Right lobe of liver (tissue), 6 donors: ENCODE results near the gene PPP1R9A. TPM values are rescaled to one million over a fixed set of nuclear protein-coding genes. Genes with fewer than 3 reads are reported as not detected.

ENCODE experiments used
- ATAC-seq, 4 donors: fragments of 200-7000 bp; cut with Tn5 transposase; one replicate each; pipeline ENCODE4 v1.9.1; 2020; ENCODE audit warnings: mild to moderate bottlenecking in 4 of 4, moderate library complexity in 4 of 4
- DNase-seq, 3 donors: peaks; one replicate each; pipeline ENCODE4 v3.0.0-alpha.2; 2020
- H3K27ac ChIP-seq, 3 donors: fragments of 200-600 bp; one replicate each; pipeline ENCODE4 v1.8.0; 2022
- H3K27me3 ChIP-seq, 2 donors: fragments of 200-600 bp; one replicate each; pipeline ENCODE4 v1.8.0; 2022
- H3K36me3 ChIP-seq, 4 donors: fragments of 200-600 bp; sonication (generic) in 1 of 4; one replicate each; pipeline versions ENCODE4 v1.5.1 to v1.8.0; 2017 to 2022; ENCODE audit warnings: control low read depth in 1 of 4
- H3K4me1 ChIP-seq, 4 donors: fragments of 200-600 bp; sonication (generic) in 1 of 4; one replicate each; pipeline versions ENCODE4 v1.5.1 to v1.8.0; 2017 to 2022; ENCODE audit warnings: control low read depth in 1 of 4
- H3K4me3 ChIP-seq, 3 donors: fragments of 200-600 bp; one replicate each; pipeline ENCODE4 v1.8.0; 2022
- H3K9me3 ChIP-seq, 4 donors: fragments of 200-600 bp; sonication (generic) in 1 of 4; one replicate each; pipeline versions ENCODE4 v1.5.1 to v1.8.0; 2017 to 2022; ENCODE audit warnings: control low read depth in 1 of 4
- POLR2A ChIP-seq: fragments of 450-650 bp; IDR thresholded peaks from one replicate; pipeline ENCODE4 v1.6.1; 2017; ENCODE audit warnings: antibody characterized with exemption, mild to moderate bottlenecking
- WGBS: methylation state at CpG from one replicate; pipeline ENCODE4 v1.1.6; 2018; ENCODE audit warnings: low coverage, low lambda C conversion rate; ENCODE audit not compliant: insufficient coverage; ENCODE audit errors: missing lambda C conversion rate; 5-methylcytosine and 5-hydroxymethylcytosine counted together
- intact Hi-C, 2 donors: fragments of 100-400 bp; cut with DNase I; formaldehyde crosslinking; loops; one replicate each; pipeline versions ENCODE4 v1.11.2 to v1.14.1; 2022
- total RNA-seq, 6 experiments: library from RNA; depleted of rRNA in 2 of 6; stranded (reverse); fragments of >200 nt in 2 of 6; fragmentation: NEBNext Ultra II Directional in 3 of 6; extraction: Animal tissue kit (Norgen Biotek cat#: 25700) in 3 of 6; gene quantifications; one replicate each; pipeline versions ENCODE4 v1.1.0 to v1.2.4, GENCODE V29; 2016 to 2023
- TF ChIP-seq, protein P1 (sequence below), 4 donors: fragments of 200-600 bp in 3 of 4; fragments of 450-650 bp in 1 of 4; IDR thresholded peaks; one replicate each; pipeline versions ENCODE4 v1.5.1 to v1.8.0; 2016 to 2022; ENCODE audit warnings: antibody characterized with exemption in 4 of 4, mild to moderate bottlenecking in 2 of 4
- donor health status: DM: no; HTN: yes; CAD: no.
- donor health status: DM: no; HTN: no; CAD: no.
- donor health status: DM: no; HTN: no; CAD: no.
- donor health status: DM: no; HTN: yes; CAD: no.
- donor health status: DM: no; HTN: yes; CAD: no.

PPP1R9A gene
- total RNA-seq, 6 experiments from 2014 or later, result 0.49 to 2.0 (median 0.81) TPM

DNA sequence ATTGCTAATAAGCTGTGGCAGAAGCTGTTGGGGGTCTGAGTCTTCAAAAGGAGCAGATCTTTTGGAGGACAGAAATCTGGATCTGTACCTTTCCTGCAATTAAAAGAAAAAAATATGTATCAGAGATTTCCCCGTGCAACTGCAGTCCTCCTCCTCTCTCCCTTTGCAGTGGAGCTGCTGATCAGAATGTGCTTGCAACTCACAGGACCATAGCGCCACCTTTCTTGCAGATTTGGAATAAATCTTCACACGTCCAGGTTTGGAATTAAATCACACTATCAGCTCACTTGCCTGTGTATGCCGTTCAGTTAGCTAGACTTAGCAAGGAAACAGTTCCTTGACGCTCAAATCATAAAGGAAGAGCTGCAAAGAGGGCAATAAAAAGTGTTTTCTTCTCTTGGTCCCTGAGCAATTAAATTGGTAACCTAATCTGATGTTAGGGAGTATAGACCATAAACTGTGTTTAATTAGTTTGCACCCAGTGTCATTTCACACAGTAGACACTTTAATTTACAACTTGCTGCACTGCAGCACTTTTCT lies 339.5 kb downstream of the PPP1R9A start:
- DNase-seq, result peak in 1 of 3 donors; percentile 50

DNA sequence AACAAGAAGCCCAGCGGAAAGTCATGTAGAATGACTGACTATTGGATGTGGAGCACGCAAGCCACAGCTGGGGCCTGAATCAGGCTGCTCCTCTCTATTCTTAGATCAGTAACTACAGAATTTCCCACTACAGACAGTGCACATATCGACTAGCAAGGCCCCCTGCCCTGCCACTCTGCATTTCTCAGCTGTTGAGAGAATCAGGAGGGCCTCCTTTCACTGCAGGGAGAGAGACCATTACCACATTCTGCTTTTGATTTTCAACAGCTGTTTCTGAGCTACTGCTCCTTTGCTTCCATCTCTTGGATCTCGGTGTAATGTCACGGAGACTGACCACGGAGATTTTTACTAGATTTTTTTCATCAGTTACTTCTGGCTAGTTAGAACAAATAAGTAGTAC lies 343.2 kb downstream of the PPP1R9A start:
- no peaks in the 10 kb centered on the region for H3K9me3 ChIP-seq
- no peaks in the 10 kb centered on the region for H3K27me3 ChIP-seq
- no peak for DNase-seq
- intact Hi-C loops, result no loop called here
- H3K4me3 ChIP-seq, result no peak overlapping the region
- H3K36me3 ChIP-seq, result no peaks in the 10 kb centered on the region
- TF ChIP-seq, protein P1, sequence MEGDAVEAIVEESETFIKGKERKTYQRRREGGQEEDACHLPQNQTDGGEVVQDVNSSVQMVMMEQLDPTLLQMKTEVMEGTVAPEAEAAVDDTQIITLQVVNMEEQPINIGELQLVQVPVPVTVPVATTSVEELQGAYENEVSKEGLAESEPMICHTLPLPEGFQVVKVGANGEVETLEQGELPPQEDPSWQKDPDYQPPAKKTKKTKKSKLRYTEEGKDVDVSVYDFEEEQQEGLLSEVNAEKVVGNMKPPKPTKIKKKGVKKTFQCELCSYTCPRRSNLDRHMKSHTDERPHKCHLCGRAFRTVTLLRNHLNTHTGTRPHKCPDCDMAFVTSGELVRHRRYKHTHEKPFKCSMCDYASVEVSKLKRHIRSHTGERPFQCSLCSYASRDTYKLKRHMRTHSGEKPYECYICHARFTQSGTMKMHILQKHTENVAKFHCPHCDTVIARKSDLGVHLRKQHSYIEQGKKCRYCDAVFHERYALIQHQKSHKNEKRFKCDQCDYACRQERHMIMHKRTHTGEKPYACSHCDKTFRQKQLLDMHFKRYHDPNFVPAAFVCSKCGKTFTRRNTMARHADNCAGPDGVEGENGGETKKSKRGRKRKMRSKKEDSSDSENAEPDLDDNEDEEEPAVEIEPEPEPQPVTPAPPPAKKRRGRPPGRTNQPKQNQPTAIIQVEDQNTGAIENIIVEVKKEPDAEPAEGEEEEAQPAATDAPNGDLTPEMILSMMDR (IDR thresholded peaks at IDR 0.05), result no peak
- TF ChIP-seq POLR2A, result no peak
- H3K27ac ChIP-seq, result no peak overlapping the region
- WGBS, result 90% methylated on average over 6 of the region's 6 CpGs
- peaks cover 0 to 3% (median 0%) of the 10 kb centered on the region in 4 donors for H3K4me1 ChIP-seq
- no peak for ATAC-seq

More for the DNA sequence above, 339.5 kb downstream of the PPP1R9A start:
- Histone ChIP-seq H3K9me3 (no peaks in the 10 kb centered on the region), H3K27ac (no peak overlapping the region), H3K4me1 (peaks cover 0 to 3% (median 0%) of the 10 kb centered on the region in 4 donors), H3K36me3 (no peaks in the 10 kb centered on the region), H3K4me3 (no peak overlapping the region), H3K27me3 (no peaks in the 10 kb centered on the region)
- intact Hi-C loops, result no loop called here
- peak; percentile 87 to 96 (median 90) for ATAC-seq
- TF ChIP-seq, protein P1 (IDR thresholded peaks at IDR 0.05), result peak; percentile 64 to 75 (median 70)
- no peak for TF ChIP-seq POLR2A
- WGBS, result 4% methylated on average over 5 of the region's 5 CpGs

- TF ChIP-seq, protein P1 (IDR thresholded peaks at IDR 0.05), result no peak
- TF ChIP-seq POLR2A, result no peak
- Histone ChIP-seq H3K4me3 (no peak overlapping the region), H3K27me3 (no peaks in the 10 kb centered on the region), H3K27ac (no peak overlapping the region), H3K36me3 (no peaks in the 10 kb centered on the region), H3K4me1 (peaks cover 0 to 2% (median 0%) of the 10 kb centered on the region in 4 donors), H3K9me3 (no peaks in the 10 kb centered on the region)
- intact Hi-C loops, result no loop called here
- DNase-seq (no peak), ATAC-seq (no peak)
- 84% methylated on average over 1 of the region's 1 CpG for WGBS
Observed at GRCh38 chr7:95251966-95252365, 344.6 kb downstream of the PPP1R9A start.

DNA sequence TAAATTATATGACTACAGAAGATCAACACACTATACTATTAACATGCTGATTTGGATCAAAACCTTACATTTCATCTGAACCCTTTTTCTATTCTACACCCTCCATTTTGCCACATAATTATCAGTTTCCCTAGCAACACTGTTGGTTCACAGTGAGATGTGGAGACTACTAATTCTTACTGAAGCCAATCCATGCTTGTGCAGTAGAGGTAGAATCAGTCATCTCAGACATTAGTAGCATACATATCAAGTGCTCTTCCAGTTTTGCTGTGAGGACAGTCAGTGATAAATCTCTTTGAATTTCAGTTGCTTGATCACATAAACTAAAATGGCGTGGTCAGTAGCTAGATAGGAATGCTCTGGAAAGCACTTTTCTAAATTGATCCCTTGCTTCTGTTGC lies 346.6 kb downstream of the PPP1R9A start:
- WGBS, result 71% methylated on average over 1 of the region's 1 CpG
- H3K36me3 ChIP-seq, result no peaks in the 10 kb centered on the region
- no peak overlapping the region for H3K27ac ChIP-seq
- H3K27me3 ChIP-seq, result no peaks in the 10 kb centered on the region
- TF ChIP-seq, protein P1 (IDR thresholded peaks at IDR 0.05), result no peak
- no peak for TF ChIP-seq POLR2A
- ATAC-seq (no peak), DNase-seq (no peak)
- intact Hi-C loops, result no loop called here
- no peaks in the 10 kb centered on the region for H3K4me1 ChIP-seq
- no peak overlapping the region for H3K4me3 ChIP-seq
- H3K9me3 ChIP-seq, result no peaks in the 10 kb centered on the region

- Histone ChIP-seq H3K4me1 (no peaks in the 10 kb centered on the region), H3K36me3 (no peaks in the 10 kb centered on the region), H3K4me3 (no peak overlapping the region), H3K27ac (no peak overlapping the region), H3K9me3 (no peaks in the 10 kb centered on the region), H3K27me3 (no peaks in the 10 kb centered on the region)
- DNase-seq (no peak), ATAC-seq (no peak)
- TF ChIP-seq, protein P1 (IDR thresholded peaks at IDR 0.05), result no peak
- no peak for TF ChIP-seq POLR2A
- intact Hi-C loops, result no loop called here
Observed at GRCh38 chr7:95255691-95256090, 348.3 kb downstream of the PPP1R9A start.
